Measurements from ENCODE around the gene CNOT1. TPM values are rescaled to one million over a fixed set of nuclear protein-coding genes. Genes with fewer than 3 reads are reported as not detected.

Gene CNOT1
- total RNA-seq, 6 donors from 2014 or later = 78.9 to 158 (median 151) TPM

- 78 to 86% methylated on average over 1 to 2 of the region's 2 CpGs for WGBS, 2 donors
- Histone ChIP-seq H3K9me3 (no peaks in the 10 kb centered on the region), H3K36me3 (peaks cover 0 to 4% (median 0%) of the 10 kb centered on the region in 4 donors), H3K27me3 (peaks cover 0 to 17% (median 11%) of the 10 kb centered on the region in 4 donors), H3K4me1 (peaks cover 5 to 25% (median 14%) of the 10 kb centered on the region in 4 donors), H3K4me3 (no peak overlapping the region), H3K27ac (no peak overlapping the region)
- TF ChIP-seq POLR2AphosphoS5 (IDR thresholded peaks at IDR 0.05) (no peak), POLR2A (IDR thresholded peaks at IDR 0.05) (no peak), EP300 (IDR thresholded peaks at IDR 0.05) (no peak), CTCF (IDR thresholded peaks at IDR 0.05) (no peak)
- no peak for DNase-seq
- no peak for ATAC-seq (ENCODE audit: low FRiP score in 2 of 2)
Observed at GRCh38 chr16:58497468-58497867, 132.2 kb downstream of the CNOT1 start.

- no peak for ATAC-seq (ENCODE audit: low FRiP score in 2 of 2)
- no peaks in the 10 kb centered on the region for H3K36me3 ChIP-seq
- peaks cover 0 to 5% (median 0%) of the 10 kb centered on the region in 4 donors for H3K27me3 ChIP-seq
- no peak for DNase-seq
- H3K27ac ChIP-seq = no peak overlapping the region
- no peak overlapping the region for H3K4me3 ChIP-seq
- H3K9me3 ChIP-seq = no peaks in the 10 kb centered on the region
- peaks cover 0 to 14% (median 3%) of the 10 kb centered on the region in 4 donors for H3K4me1 ChIP-seq
- TF ChIP-seq POLR2AphosphoS5 (IDR thresholded peaks at IDR 0.05) (no peak), CTCF (IDR thresholded peaks at IDR 0.05) (no peak), POLR2A (IDR thresholded peaks at IDR 0.05) (no peak), EP300 (IDR thresholded peaks at IDR 0.05) (no peak)
- WGBS, 2 donors = 67 to 70% methylated on average over 7 to 24 of the region's 24 CpGs
Observed at GRCh38 chr16:58495521-58496331, 133.9 kb downstream of the CNOT1 start.

DNA sequence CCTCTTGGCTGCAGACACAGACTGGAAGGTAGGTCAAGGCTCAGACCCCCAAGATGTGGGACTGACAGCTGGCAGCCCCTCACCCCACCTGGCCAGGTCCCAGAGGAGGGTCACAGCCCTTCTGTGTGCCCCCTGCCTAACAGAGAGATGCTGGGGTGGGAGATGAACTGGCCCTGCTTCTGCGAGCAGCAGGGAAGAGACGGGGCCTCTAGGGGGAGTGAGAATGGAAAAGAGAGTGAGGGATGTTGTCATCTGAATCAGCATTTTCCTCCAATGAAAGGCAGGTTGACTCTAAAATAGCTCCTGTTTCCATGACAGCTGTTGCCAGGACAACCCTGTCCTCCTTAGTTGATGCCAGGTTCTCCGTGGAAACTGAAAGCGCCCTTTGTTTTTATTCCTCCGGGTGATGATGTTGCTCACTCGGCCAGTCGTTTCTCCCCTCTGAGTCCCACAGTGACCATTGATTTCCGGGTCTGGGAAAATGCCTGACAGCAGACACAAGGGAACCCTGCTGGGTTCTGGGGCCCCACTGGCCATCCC lies 134.6 kb downstream of the CNOT1 start:
- H3K36me3 ChIP-seq = no peaks in the 10 kb centered on the region
- no peaks in the 10 kb centered on the region for H3K27me3 ChIP-seq
- TF ChIP-seq POLR2A (IDR thresholded peaks at IDR 0.05) (no peak), CTCF (IDR thresholded peaks at IDR 0.05) (peak in 1 of 6 experiments; percentile 25)
- peaks cover 0 to 7% (median 0%) of the 10 kb centered on the region in 4 donors for H3K4me1 ChIP-seq
- DNase-seq = no peak
- H3K4me3 ChIP-seq = no peak overlapping the region
- H3K9me3 ChIP-seq = no peaks in the 10 kb centered on the region
- WGBS, 2 donors = 13 to 28% methylated on average over 8 of the region's 8 CpGs
- peak in 1 of 2 donors; percentile 36 for ATAC-seq (ENCODE audit: low FRiP score in 2 of 2)
- no peak overlapping the region for H3K27ac ChIP-seq

GRCh38 chr16:58493756-58494431 lies 135.7 kb downstream of the CNOT1 start:
- Histone ChIP-seq H3K27ac (no peak overlapping the region), H3K4me1 (no peaks in the 10 kb centered on the region), H3K27me3 (no peaks in the 10 kb centered on the region), H3K36me3 (no peaks in the 10 kb centered on the region), H3K4me3 (no peak overlapping the region), H3K9me3 (no peaks in the 10 kb centered on the region)
- 85 to 90% methylated on average over 10 to 18 of the region's 20 CpGs for WGBS, 2 donors
- TF ChIP-seq POLR2A (IDR thresholded peaks at IDR 0.05) = no peak
- ATAC-seq (ENCODE audit: low FRiP score in 2 of 2) = no peak
- peak in 1 of 2 donors; percentile 48 for DNase-seq

GRCh38 chr16:58492735-58493134 lies 136.9 kb downstream of the CNOT1 start:
- no peak for DNase-seq

More at GRCh38 chr16:58492735-58493134, 136.9 kb downstream of the CNOT1 start:
- Histone ChIP-seq H3K36me3 (no peaks in the 10 kb centered on the region), H3K4me3 (no peak overlapping the region), H3K9me3 (no peaks in the 10 kb centered on the region), H3K4me1 (peaks cover 0 to 5% (median under 1%) of the 10 kb centered on the region in 4 donors), H3K27me3 (no peaks in the 10 kb centered on the region), H3K27ac (no peak overlapping the region)
- WGBS, 2 donors = 53 to 55% methylated on average over 5 of the region's 5 CpGs
- TF ChIP-seq POLR2A (IDR thresholded peaks at IDR 0.05) = no peak
- no peak for TF ChIP-seq CTCF (IDR thresholded peaks at IDR 0.05)
- TF ChIP-seq EP300 (IDR thresholded peaks at IDR 0.05) = no peak
- no peak for TF ChIP-seq POLR2AphosphoS5 (IDR thresholded peaks at IDR 0.05)
- no peak for ATAC-seq (ENCODE audit: low FRiP score in 2 of 2)

Measured in upper lobe of left lung (tissue), 6 donors.